ENCODE measurements around the gene TIMP2. TPM values are rescaled to one million over a fixed set of nuclear protein-coding genes. Genes with fewer than 3 reads are reported as not detected.
"Not testable (repeated sequence)": the region's sequence is repeated elsewhere in the genome, so short reads cannot be mapped to it uniquely, and the experiment has no call there.

The TIMP2 gene
- total RNA-seq, 1 experiment from 2014 or later = 60.5 TPM

- no peaks in the 10 kb centered on the region for H3K36me3 ChIP-seq (ENCODE audit: insufficient read depth, low read length, poor library complexity, severe bottlenecking)
- TF ChIP-seq, protein P1, sequence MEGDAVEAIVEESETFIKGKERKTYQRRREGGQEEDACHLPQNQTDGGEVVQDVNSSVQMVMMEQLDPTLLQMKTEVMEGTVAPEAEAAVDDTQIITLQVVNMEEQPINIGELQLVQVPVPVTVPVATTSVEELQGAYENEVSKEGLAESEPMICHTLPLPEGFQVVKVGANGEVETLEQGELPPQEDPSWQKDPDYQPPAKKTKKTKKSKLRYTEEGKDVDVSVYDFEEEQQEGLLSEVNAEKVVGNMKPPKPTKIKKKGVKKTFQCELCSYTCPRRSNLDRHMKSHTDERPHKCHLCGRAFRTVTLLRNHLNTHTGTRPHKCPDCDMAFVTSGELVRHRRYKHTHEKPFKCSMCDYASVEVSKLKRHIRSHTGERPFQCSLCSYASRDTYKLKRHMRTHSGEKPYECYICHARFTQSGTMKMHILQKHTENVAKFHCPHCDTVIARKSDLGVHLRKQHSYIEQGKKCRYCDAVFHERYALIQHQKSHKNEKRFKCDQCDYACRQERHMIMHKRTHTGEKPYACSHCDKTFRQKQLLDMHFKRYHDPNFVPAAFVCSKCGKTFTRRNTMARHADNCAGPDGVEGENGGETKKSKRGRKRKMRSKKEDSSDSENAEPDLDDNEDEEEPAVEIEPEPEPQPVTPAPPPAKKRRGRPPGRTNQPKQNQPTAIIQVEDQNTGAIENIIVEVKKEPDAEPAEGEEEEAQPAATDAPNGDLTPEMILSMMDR (conservative IDR thresholded peaks at IDR 0.05; ENCODE audit: low read depth, low read length) = no peak
- TF ChIP-seq EZH2 (IDR thresholded peaks at IDR 0.05; ENCODE audit: borderline replicate concordance, low read depth, low read length, poor library complexity, severe bottlenecking) = no peak
- CTCF ChIA-PET = no interaction called here
Observed at GRCh38 chr17:78870621-78871020, 54.6 kb downstream of the TIMP2 start.

DNA sequence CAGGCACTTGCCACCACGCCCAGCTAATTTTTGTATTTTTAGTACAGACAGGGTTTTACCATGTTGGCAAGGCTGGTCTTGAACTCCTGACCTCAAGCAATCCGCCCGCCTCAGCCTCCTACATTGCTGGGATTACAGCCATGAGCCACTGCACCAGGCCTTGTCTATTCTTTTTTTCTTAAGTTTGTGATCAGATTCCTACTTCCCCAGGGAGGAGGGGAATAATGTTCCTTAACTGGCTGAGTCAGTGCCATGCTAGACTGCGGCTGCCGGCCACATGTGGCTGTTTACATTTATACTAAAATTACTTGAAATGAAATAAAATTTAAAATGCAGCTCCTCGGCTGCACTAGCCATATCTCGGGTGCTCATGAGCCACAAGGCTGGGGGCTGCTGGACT, 56.8 kb downstream of the TIMP2 start:
- no peaks in the 10 kb centered on the region for H3K27me3 ChIP-seq (replicated peaks; ENCODE audit: insufficient read depth, low read depth, low read length, poor library complexity)
- H3K4me1 ChIP-seq (ENCODE audit: insufficient read depth, low read length, poor library complexity, severe bottlenecking) = peaks cover 1% of the 10 kb centered on the region
- ChIA-PET POLR2A (ENCODE audit: low non-redundant PET) (no interaction called here), CTCF (no interaction called here)
- H3K4me3 ChIP-seq (ENCODE audit: low read depth, low read length, poor library complexity, severe bottlenecking) = no peak overlapping the region
- TF ChIP-seq, protein P1 (conservative IDR thresholded peaks at IDR 0.05; ENCODE audit: low read depth, low read length) = no peak
- no peak for TF ChIP-seq EZH2 (IDR thresholded peaks at IDR 0.05; ENCODE audit: borderline replicate concordance, low read depth, low read length, poor library complexity, severe bottlenecking)
- no peaks in the 10 kb centered on the region for H3K9me3 ChIP-seq (ENCODE audit: low read depth, low read length, poor library complexity, severe bottlenecking)
- no TSS peak for BruUV-seq (replicated peaks)
- intact Hi-C loops (cut with micrococcal nuclease; ENCODE audit: unreplicated experiment) = no loop called here
- DNase-seq (ENCODE audit: low spot score) = no peak
- no peak overlapping the region for H3K27ac ChIP-seq (ENCODE audit: low read depth, low read length, poor library complexity, severe bottlenecking)
- H3K36me3 ChIP-seq (ENCODE audit: insufficient read depth, low read length, poor library complexity, severe bottlenecking) = no peaks in the 10 kb centered on the region

More at GRCh38 chr17:78870621-78871020, 54.6 kb downstream of the TIMP2 start:
- DNase-seq (ENCODE audit: low spot score) = no peak
- Histone ChIP-seq H3K9me3 (ENCODE audit: low read depth, low read length, poor library complexity, severe bottlenecking) (no peaks in the 10 kb centered on the region), H3K4me3 (ENCODE audit: low read depth, low read length, poor library complexity, severe bottlenecking) (no peak overlapping the region), H3K27me3 (replicated peaks; ENCODE audit: insufficient read depth, low read depth, low read length, poor library complexity) (no peaks in the 10 kb centered on the region), H3K27ac (ENCODE audit: low read depth, low read length, poor library complexity, severe bottlenecking) (no peak overlapping the region), H3K4me1 (ENCODE audit: insufficient read depth, low read length, poor library complexity, severe bottlenecking) (peaks cover 11% of the 10 kb centered on the region)
- POLR2A ChIA-PET (ENCODE audit: low non-redundant PET) = no interaction called here
- intact Hi-C loops (cut with micrococcal nuclease; ENCODE audit: unreplicated experiment) = no loop called here
- BruUV-seq (replicated peaks) = no TSS peak

DNA sequence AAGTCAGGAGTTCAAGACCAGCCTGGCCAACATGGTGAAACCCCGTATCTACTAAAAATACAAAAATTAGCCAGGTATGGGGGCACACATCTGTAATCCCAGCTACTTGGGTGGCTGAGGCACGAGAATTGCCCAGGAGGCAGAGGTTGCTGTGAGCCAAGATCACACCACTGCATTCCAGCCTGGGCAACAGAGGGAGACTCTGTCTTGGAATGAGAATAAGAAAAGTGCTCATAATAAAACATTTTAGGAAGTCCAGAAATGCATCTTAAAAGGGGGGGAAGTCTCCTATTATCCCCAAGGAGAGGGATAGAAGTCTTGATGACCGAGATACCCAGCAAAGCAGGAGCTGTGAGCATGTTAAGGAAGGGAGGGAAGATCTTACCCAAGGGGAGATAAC, 58.1 kb downstream of the TIMP2 start:
- H3K4me1 ChIP-seq (ENCODE audit: insufficient read depth, low read length, poor library complexity, severe bottlenecking); POLR2A ChIA-PET (ENCODE audit: low non-redundant PET); BruUV-seq (replicated peaks); intact Hi-C loops (cut with micrococcal nuclease; ENCODE audit: unreplicated experiment); DNase-seq (ENCODE audit: low spot score); H3K36me3 ChIP-seq (ENCODE audit: insufficient read depth, low read length, poor library complexity, severe bottlenecking); H3K9me3 ChIP-seq (ENCODE audit: low read depth, low read length, poor library complexity, severe bottlenecking); H3K27me3 ChIP-seq (replicated peaks; ENCODE audit: insufficient read depth, low read depth, low read length, poor library complexity); H3K4me3 ChIP-seq (ENCODE audit: low read depth, low read length, poor library complexity, severe bottlenecking); H3K27ac ChIP-seq (ENCODE audit: low read depth, low read length, poor library complexity, severe bottlenecking); CTCF ChIA-PET: not testable (repeated sequence)

GRCh38 chr17:78865682-78866390, 59.4 kb downstream of the TIMP2 start:
- intact Hi-C loops (cut with micrococcal nuclease; ENCODE audit: unreplicated experiment) = loop anchor here (1.0 kb wide), 1 partner anchor 105 kb away; no protein-coding TSS in a partner anchor
- no TSS peak for BruUV-seq (replicated peaks)
- Histone ChIP-seq H3K27ac (ENCODE audit: low read depth, low read length, poor library complexity, severe bottlenecking) (no peak overlapping the region), H3K9me3 (ENCODE audit: low read depth, low read length, poor library complexity, severe bottlenecking) (no peaks in the 10 kb centered on the region), H3K4me1 (ENCODE audit: insufficient read depth, low read length, poor library complexity, severe bottlenecking) (no peaks in the 10 kb centered on the region), H3K4me3 (ENCODE audit: low read depth, low read length, poor library complexity, severe bottlenecking) (peak overlapping the region; percentile 6), H3K27me3 (replicated peaks; ENCODE audit: insufficient read depth, low read depth, low read length, poor library complexity) (no peaks in the 10 kb centered on the region), H3K36me3 (ENCODE audit: insufficient read depth, low read length, poor library complexity, severe bottlenecking) (no peaks in the 10 kb centered on the region)
- DNase-seq (ENCODE audit: low spot score) = peak; percentile 81
- ChIA-PET POLR2A (ENCODE audit: low non-redundant PET) (no interaction called here), CTCF (interaction anchor here (0.6 to 1.3 kb wide), 10 partner anchors 8 to 160 kb away, joined by 3 to 16 read pairs (median 4); no protein-coding TSS in a partner anchor)
- no peak for TF ChIP-seq EZH2 (IDR thresholded peaks at IDR 0.05; ENCODE audit: borderline replicate concordance, low read depth, low read length, poor library complexity, severe bottlenecking)
- TF ChIP-seq, protein P1 (conservative IDR thresholded peaks at IDR 0.05; ENCODE audit: low read depth, low read length) = peak; percentile 90

Measured in A673 (cell line).